Measurements from ENCODE around the gene CTNNA3.

CTNNA3 gene

DNA sequence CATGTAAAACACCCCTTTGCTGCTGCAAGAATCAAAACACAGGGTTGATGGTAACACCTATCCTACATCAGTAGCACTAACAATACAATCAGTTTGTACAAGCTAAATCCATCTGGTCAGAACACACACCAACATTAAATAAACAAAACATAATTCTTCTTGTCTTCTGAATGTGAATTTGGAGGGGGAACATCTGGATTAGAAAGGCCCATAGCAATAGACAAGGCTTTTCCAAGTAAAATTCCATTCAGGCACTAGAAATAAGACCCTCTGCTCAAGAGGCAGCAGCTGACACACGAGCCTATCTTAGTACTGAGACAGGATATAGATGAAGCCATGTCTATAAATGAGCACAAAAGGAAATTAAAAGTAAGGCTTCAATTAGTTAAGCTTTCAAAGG, 1610.1 kb downstream of the CTNNA3 start:
- in situ Hi-C loops (cut with HindIII; ENCODE audit: low sequenced_read_pairs) = no loop called here
- TF ChIP-seq, protein P1, sequence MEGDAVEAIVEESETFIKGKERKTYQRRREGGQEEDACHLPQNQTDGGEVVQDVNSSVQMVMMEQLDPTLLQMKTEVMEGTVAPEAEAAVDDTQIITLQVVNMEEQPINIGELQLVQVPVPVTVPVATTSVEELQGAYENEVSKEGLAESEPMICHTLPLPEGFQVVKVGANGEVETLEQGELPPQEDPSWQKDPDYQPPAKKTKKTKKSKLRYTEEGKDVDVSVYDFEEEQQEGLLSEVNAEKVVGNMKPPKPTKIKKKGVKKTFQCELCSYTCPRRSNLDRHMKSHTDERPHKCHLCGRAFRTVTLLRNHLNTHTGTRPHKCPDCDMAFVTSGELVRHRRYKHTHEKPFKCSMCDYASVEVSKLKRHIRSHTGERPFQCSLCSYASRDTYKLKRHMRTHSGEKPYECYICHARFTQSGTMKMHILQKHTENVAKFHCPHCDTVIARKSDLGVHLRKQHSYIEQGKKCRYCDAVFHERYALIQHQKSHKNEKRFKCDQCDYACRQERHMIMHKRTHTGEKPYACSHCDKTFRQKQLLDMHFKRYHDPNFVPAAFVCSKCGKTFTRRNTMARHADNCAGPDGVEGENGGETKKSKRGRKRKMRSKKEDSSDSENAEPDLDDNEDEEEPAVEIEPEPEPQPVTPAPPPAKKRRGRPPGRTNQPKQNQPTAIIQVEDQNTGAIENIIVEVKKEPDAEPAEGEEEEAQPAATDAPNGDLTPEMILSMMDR (IDR thresholded peaks at IDR 0.05; ENCODE audit: low read depth, low read length) = no peak
- no peak overlapping the region for H3K4me3 ChIP-seq (ENCODE audit: low read depth, low read length)
- no peak for DNase-seq (ENCODE audit: low read depth, low spot score)

DNA sequence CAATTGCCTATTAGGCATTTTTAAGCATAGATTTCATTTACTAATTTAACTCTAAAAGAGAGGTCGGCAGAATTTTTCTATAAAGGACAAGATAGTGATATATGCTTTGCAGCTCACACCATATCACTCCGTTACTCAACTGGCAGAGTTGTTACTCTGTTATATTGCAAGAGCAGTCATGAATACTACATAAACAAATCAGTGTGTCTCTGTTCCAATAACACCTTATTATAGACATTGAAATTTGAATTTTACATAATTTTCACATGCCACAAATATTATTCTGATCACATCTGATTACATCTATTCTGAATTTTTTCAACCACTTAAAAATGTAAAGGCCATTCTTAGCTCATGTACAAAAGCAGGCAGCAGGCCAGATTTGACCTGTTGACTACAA, 1624.1 kb downstream of the CTNNA3 start:
- no peak overlapping the region for H3K4me3 ChIP-seq (ENCODE audit: low read depth, low read length)
- TF ChIP-seq, protein P1 (IDR thresholded peaks at IDR 0.05; ENCODE audit: low read depth, low read length) = no peak
- in situ Hi-C loops (cut with HindIII; ENCODE audit: low sequenced_read_pairs) = no loop called here
- DNase-seq (ENCODE audit: low read depth, low spot score) = no peak

DNA sequence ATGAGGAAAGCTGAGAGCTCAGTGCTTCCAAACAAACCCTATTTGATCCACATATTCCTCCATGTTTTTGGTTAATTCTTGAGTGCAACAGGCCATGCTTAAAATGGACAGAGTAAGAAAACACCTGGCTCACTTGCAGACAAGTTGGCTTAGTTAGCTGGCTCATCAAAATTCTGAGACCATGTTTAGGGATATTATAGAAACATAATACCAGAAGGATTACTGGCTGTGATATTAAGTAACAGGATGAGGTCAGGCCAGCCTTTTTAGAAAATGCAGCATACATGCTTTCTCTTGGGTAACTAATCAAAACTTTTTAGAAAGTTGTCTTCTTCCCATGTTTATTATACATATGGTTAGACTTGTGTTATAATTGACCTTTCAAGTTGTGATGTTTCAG, 1637.4 kb downstream of the CTNNA3 start:
- TF ChIP-seq, protein P1 (IDR thresholded peaks at IDR 0.05; ENCODE audit: low read depth, low read length) = no peak
- in situ Hi-C loops (cut with HindIII; ENCODE audit: low sequenced_read_pairs) = no loop called here
- H3K4me3 ChIP-seq (ENCODE audit: low read depth, low read length) = no peak overlapping the region
- DNase-seq (ENCODE audit: low read depth, low spot score) = no peak

DNA sequence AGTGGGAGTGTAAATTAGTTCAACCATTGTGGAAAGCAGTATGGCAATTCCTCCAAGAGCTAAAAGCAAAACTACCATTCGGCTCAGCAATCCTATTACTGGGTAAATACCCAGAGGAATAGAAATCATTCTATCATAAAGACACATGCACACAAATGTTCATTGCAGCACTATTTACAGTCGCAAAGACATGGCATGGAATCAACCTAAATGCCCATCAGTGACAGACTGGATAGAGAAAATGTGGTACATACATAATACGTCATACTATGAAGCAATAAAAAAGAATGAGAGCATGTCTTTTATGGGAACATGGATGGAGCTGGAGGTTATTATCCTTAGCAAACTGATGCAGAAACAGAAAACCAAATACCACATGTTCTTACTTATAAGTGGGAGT, 1646.7 kb downstream of the CTNNA3 start:
- DNase-seq (ENCODE audit: low read depth, low spot score) = no peak
- in situ Hi-C loops (cut with HindIII; ENCODE audit: low sequenced_read_pairs) = no loop called here
- TF ChIP-seq, protein P1 (IDR thresholded peaks at IDR 0.05; ENCODE audit: low read depth, low read length) = no peak
- no peak overlapping the region for H3K4me3 ChIP-seq (ENCODE audit: low read depth, low read length)

DNA sequence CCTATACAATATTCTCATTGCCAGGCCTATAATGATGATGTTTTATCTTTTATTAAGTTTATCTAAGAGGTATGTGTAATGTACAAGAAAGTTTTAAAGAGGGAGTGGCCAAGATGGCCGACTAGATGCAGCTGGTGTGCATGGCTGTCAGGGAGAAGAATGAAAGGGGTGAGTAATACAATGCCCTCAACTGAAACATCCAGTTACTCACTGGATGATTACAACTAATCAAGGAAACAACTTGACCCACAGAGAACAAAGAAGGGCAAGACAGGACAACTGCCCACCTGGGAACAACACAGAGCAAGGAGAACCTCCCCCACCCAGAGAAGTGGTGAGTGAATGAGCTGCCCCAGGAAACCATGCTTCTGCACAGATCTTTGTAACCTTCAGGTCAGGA, 1650.1 kb downstream of the CTNNA3 start:
- DNase-seq (ENCODE audit: low read depth, low spot score) = no peak
- no peak overlapping the region for H3K4me3 ChIP-seq (ENCODE audit: low read depth, low read length)
- in situ Hi-C loops (cut with HindIII; ENCODE audit: low sequenced_read_pairs) = no loop called here
- TF ChIP-seq, protein P1 (IDR thresholded peaks at IDR 0.05; ENCODE audit: low read depth, low read length) = no peak

DNA sequence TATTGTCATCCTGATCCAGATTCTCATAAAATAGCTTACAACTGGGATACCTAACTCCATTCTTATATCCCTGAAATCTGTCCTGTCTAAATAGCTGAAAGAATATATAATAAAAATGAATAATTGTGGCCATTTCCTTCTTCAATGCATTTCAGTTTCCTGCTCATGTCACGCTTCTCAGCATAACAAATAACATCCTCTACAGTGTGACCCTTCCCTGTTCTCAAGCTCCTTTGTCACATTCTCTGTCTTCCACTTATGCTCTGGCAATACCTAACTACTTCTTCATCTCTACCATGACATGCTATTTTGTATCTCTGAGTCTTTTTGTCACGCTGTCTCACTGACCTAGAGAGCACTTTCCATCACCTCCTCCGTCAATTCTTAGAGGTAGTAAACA, 1654.2 kb downstream of the CTNNA3 start:
- no peak for DNase-seq (ENCODE audit: low read depth, low spot score)
- H3K4me3 ChIP-seq (ENCODE audit: low read depth, low read length) = no peak overlapping the region
- TF ChIP-seq, protein P1 (IDR thresholded peaks at IDR 0.05; ENCODE audit: low read depth, low read length) = no peak
- in situ Hi-C loops (cut with HindIII; ENCODE audit: low sequenced_read_pairs) = no loop called here

DNA sequence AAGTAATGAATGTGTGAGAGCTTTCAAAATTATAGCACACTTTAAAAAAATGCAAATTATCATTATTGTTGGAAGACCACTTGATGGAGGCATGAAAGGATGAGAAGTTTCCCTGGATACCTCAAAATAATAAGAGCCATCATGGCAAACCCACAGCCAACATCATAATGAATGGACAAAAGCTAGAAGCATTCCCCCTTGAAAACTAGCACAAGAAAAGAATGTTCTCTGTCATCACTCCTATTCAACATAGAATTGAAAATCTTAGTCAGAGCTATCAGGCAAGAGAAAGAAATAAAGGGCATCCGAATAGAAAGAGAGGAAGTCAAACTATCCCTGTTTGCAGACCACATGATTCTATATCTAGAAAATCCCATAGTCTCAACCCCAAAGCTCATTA, 1657.4 kb downstream of the CTNNA3 start:
- H3K4me3 ChIP-seq (ENCODE audit: low read depth, low read length) = no peak overlapping the region
- TF ChIP-seq, protein P1 (IDR thresholded peaks at IDR 0.05; ENCODE audit: low read depth, low read length) = no peak
- no peak for DNase-seq (ENCODE audit: low read depth, low spot score)
- in situ Hi-C loops (cut with HindIII; ENCODE audit: low sequenced_read_pairs) = no loop called here
